MM.1S (cell line): ENCODE results near the gene ZBTB46.

ENCODE experiments used
- CTCF ChIP-seq: fragments of 300-600 bp; sonication (generic); IDR thresholded peaks from 2 replicates; pipeline ENCODE4 v1.5.1; 2016; ENCODE audit warnings: antibody characterized with exemption, low read length, mixed read lengths
- EZH2phosphoT487 ChIP-seq: fragments of 300-600 bp; sonication (generic); IDR thresholded peaks from 2 replicates; pipeline ENCODE4 v1.6.1; 2018; ENCODE audit warnings: antibody characterized with exemption, low read length

GRCh38 chr20:63733579-63734081, 97.4 kb downstream of the ZBTB46 start:
- TF ChIP-seq CTCF (no peak), EZH2phosphoT487 (no peak)
